SJCRH30 (cell line): ENCODE measurements around the gene LNX1. TPM values are rescaled to one million over a fixed set of nuclear protein-coding genes. Genes with fewer than 3 reads are reported as not detected.

ENCODE experiments used
- DNase-seq, 2 experiments: peaks; one replicate each; pipeline ENCODE4 v3.0.0-alpha.2; 2015 to 2020
- H3K27ac ChIP-seq: fragments of 250-450 bp; sonication (Bioruptor Pico); 2 replicates; pipeline ENCODE4 v1.5.1; 2020; ENCODE audit warnings: mild to moderate bottlenecking, moderate library complexity
- H3K27me3 ChIP-seq: fragments of 250-450 bp; sonication (Bioruptor Pico); 2 replicates; pipeline ENCODE4 v1.5.1; 2020; ENCODE audit warnings: mild to moderate bottlenecking, moderate library complexity
- H3K36me3 ChIP-seq: fragments of 250-450 bp; sonication (Bioruptor Pico); 2 replicates; pipeline ENCODE4 v1.5.1; 2020; ENCODE audit warnings: mild to moderate bottlenecking, moderate library complexity
- H3K4me1 ChIP-seq: fragments of 250-450 bp; sonication (Bioruptor Pico); 2 replicates; pipeline ENCODE4 v1.5.1; 2020; ENCODE audit warnings: mild to moderate bottlenecking, moderate library complexity
- H3K4me3 ChIP-seq: fragments of 250-450 bp; sonication (Bioruptor Pico); 2 replicates; pipeline ENCODE4 v1.5.1; 2020; ENCODE audit warnings: mild to moderate bottlenecking, moderate library complexity
- H3K9me3 ChIP-seq: fragments of 250-450 bp; sonication (Bioruptor Pico); replicated peaks from 2 replicates; pipeline ENCODE4 v1.5.1; 2020; ENCODE audit warnings: mild to moderate bottlenecking, moderate library complexity
- total RNA-seq: library from RNA; depleted of rRNA; stranded (reverse); fragments of >200 nt; shearing (Covaris generic); gene quantifications from 2 replicates; pipeline ENCODE4 v1.2.3, GENCODE V29; 2014

Gene LNX1
- total RNA-seq, 1 experiment from 2014 or later, result 3.4 TPM

DNA sequence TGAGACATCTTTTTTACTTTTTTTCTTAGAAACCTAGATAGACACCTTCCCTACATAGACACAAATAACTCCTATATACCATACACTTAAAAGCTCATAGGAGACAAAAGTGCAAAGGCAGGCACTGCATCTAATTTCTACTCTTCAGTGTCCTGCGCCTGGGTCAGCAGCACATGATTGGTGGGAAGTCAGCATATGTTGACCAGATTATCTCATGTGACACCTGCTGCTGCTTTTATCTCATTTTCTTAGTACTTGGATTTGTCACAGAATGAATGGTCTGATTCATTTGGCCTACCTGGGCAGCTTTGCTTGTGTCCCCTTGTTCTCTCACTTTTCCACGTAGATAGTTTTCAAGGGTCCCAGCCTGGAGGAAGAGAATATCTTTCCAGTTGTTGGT, 24.9 kb upstream of the LNX1 start:
- Histone ChIP-seq H3K9me3 (no peaks in the 10 kb centered on the region), H3K36me3 (no peaks in the 10 kb centered on the region), H3K4me3 (no peak overlapping the region), H3K27me3 (no peaks in the 10 kb centered on the region), H3K27ac (no peak overlapping the region), H3K4me1 (no peaks in the 10 kb centered on the region)
- DNase-seq, result no peak

DNA sequence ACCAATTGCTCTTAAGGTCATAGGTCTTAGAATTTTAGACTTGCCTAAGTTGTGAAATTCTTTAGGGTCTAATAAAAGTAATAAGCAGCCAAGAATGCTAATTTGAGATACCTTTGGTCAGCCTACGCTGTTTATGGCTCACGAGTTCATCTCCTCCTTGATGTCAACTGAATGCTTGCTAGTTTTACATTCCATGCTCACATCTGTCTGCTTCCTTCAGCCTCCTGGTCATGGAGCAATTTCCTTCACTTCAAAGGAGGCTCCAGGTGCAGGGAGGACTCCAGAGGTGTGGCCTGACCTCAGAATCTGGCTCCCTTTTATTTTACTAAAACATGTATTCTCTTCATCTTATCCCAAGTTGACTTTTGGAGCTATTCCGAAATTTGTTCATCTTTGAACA, 23.3 kb upstream of the LNX1 start:
- H3K36me3 ChIP-seq, result no peaks in the 10 kb centered on the region
- no peaks in the 10 kb centered on the region for H3K27me3 ChIP-seq
- H3K4me1 ChIP-seq, result no peaks in the 10 kb centered on the region; the same call in 1 of the 2 replicates
- no peaks in the 10 kb centered on the region for H3K9me3 ChIP-seq
- no peak for DNase-seq
- no peak overlapping the region for H3K4me3 ChIP-seq
- H3K27ac ChIP-seq, result no peak overlapping the region

DNA sequence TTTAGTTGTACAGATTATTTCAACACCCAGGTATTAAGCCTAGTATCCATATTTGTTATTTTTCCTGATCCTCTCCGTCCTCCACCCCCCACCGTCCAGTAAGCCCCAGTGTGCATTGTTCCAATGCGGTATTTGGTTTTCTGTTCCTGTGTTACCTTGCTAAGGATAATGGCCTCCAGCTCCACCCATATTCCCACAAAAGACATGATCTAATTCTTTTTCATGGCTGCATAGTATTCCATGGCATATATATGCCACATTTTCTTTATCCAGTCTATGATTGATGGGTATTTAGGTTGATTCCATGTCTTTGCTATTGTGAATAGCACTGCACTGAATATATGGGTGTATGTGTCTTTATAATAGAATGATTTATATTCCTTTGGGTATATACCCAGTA, 22.1 kb upstream of the LNX1 start:
- H3K4me1 ChIP-seq, result no peaks in the 10 kb centered on the region; the same call in 1 of the 2 replicates
- H3K4me3 ChIP-seq, result no peak overlapping the region
- no peak for DNase-seq
- 0 out of 2 replicates have a peak, but pooled peaks cover 4% of the 10 kb centered on the region for H3K9me3 ChIP-seq
- H3K27ac ChIP-seq, result no peak overlapping the region
- H3K27me3 ChIP-seq, result no peaks in the 10 kb centered on the region
- H3K36me3 ChIP-seq, result no peaks in the 10 kb centered on the region

DNA sequence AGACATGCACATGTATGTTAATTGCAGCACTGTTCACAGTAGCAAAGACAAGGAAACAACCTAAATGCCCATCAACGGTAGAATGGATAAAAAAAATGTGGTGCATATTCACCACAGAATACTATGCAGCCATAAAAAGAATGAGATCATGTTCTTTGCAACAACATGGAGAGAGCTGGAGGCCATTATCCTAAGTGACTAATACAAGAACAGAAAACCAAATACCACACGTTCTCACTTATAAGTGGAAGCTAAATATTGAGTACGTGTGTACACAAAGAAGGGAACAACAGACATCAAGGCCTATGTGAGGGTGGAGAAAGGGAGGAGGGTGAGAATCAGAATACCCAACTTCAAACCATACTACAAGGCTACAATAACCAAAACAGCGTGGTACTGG, 17.4 kb upstream of the LNX1 start:
- Histone ChIP-seq H3K4me3 (no peak overlapping the region), H3K4me1 (no peaks in the 10 kb centered on the region; the same call in 1 of the 2 replicates), H3K36me3 (no peaks in the 10 kb centered on the region), H3K27ac (no peak overlapping the region), H3K27me3 (no peaks in the 10 kb centered on the region), H3K9me3 (0 out of 2 replicates have a peak, but pooled peaks cover 7% of the 10 kb centered on the region)
- DNase-seq, result no peak

DNA sequence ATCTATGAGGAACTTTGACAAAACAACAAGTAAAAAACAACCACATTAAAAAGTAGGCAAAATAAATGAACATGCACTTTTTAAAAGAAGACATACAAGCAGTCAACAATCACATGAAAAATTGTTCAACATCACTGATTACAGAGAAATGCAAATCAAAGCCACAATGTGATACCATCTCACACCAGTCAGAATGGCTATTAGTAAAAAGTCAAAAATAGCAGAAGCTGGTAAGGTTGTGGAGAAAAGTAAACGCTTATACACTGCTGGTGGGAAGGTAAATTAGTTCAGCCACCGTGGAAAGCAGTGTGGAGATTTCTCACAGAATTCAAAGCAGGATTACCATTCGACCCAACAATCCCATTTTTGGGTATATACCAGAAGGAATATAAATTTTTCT, 17.0 kb upstream of the LNX1 start:
- DNase-seq, result no peak
- H3K4me1 ChIP-seq, result no peaks in the 10 kb centered on the region; the same call in 1 of the 2 replicates

DNA sequence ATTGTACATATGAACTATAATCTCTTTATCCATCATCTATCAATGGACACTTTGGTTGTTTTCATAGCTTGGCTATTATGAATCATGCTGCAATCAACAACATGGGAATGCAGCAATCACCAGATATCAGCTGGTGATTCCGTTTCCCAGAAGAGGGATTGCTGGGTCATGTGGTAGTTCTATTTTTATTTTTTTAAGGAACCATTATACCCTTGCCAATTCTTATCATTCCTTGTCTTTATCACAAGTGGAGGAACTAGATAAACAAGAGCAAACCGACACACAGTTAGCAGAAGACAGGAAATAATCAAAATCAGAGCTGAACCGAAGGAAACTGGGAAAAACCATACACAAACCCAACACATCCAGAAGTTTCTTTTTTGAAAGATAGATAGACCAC, 14.5 kb upstream of the LNX1 start:
- H3K36me3 ChIP-seq, result no peaks in the 10 kb centered on the region
- H3K4me1 ChIP-seq, result peaks cover 13% of the 10 kb centered on the region
- H3K9me3 ChIP-seq, result 0 out of 2 replicates have a peak, but pooled peaks cover 7% of the 10 kb centered on the region
- no peak overlapping the region for H3K4me3 ChIP-seq
- H3K27me3 ChIP-seq, result no peaks in the 10 kb centered on the region
- no peak overlapping the region for H3K27ac ChIP-seq
- DNase-seq, result no peak

More for the DNA sequence above, 17.0 kb upstream of the LNX1 start:
- no peak overlapping the region for H3K27ac ChIP-seq
- no peaks in the 10 kb centered on the region for H3K36me3 ChIP-seq
- H3K27me3 ChIP-seq, result no peaks in the 10 kb centered on the region
- H3K9me3 ChIP-seq, result 0 out of 2 replicates have a peak, but pooled peaks cover 7% of the 10 kb centered on the region
- no peak overlapping the region for H3K4me3 ChIP-seq

DNA sequence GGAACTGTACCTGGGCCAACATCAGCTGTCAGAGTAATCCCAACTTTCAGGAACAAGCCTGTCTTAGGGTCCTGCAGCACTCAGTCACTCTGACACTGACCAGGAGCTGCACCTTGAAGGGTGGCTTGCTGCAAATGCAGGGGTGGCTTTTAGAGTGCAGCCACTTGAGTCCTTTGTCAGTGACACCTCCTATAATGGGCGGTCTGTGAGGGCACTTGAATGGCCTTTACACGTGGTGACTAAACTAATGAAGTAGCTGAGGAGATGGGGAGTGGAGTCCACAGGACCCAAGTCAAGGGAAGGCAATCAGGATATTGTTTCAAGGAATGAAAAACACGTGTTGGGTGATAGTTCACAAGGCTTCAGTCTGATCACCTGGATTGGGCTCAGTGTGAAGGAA, 11.1 kb upstream of the LNX1 start:
- Histone ChIP-seq H3K4me1 (peaks cover 13% of the 10 kb centered on the region), H3K9me3 (0 out of 2 replicates have a peak, but pooled peaks cover 2% of the 10 kb centered on the region), H3K27me3 (no peaks in the 10 kb centered on the region), H3K4me3 (no peak overlapping the region), H3K27ac (no peak overlapping the region), H3K36me3 (no peaks in the 10 kb centered on the region)
- DNase-seq, result no peak

DNA sequence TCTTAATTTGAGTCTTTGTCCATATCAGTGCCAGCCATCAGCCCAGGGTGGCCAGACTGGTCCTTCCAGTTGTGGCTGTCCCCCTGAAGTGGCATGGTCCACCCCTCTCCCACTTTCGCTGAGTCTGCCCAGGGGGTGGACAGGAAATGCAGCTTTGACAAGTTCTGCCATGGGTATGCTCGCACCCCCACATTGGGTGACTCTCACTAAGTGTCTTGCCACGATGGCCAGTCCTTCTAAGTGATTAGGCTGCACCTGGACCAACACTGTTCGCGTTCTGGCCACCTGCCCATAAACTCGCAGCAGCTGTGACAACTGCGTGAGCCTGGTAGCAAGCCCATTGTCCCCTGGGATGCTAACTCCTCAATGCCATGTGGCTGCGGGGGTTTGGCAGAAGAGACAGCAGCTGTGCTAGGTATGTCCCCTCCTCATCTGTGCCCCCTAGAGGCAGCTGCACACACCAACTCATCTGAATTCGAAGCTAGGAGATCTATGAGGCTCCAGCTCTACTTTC, 10.0 kb upstream of the LNX1 start:
- H3K4me1 ChIP-seq, result peaks cover 13% of the 10 kb centered on the region
- H3K9me3 ChIP-seq, result 0 out of 2 replicates have a peak, but pooled peaks cover 2% of the 10 kb centered on the region
- H3K27me3 ChIP-seq, result no peaks in the 10 kb centered on the region
- H3K4me3 ChIP-seq, result no peak overlapping the region
- no peaks in the 10 kb centered on the region for H3K36me3 ChIP-seq
- peak; percentile 97 to 99 for DNase-seq
- no peak overlapping the region for H3K27ac ChIP-seq

DNA sequence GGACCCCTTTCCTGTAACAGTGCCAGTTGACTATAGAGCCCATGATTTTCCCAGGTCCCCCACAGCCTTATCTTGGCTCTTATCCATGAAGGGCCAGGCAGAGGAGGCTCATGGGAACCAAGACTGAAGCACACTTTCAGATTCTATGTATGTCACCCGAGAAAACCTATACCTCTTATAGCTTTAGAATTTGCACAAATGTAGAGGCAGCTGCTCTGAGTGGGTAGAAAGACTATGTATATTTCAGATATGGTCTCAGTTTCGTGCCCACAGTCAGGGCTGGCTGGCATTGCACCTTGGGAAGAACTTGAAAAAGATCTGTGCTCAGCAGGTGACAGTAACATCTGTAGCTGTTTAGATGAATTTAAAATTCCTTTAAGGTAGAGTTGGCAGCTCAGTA, 8.3 kb upstream of the LNX1 start:
- Histone ChIP-seq H3K4me3 (no peak overlapping the region), H3K27ac (no peak overlapping the region)

DNA sequence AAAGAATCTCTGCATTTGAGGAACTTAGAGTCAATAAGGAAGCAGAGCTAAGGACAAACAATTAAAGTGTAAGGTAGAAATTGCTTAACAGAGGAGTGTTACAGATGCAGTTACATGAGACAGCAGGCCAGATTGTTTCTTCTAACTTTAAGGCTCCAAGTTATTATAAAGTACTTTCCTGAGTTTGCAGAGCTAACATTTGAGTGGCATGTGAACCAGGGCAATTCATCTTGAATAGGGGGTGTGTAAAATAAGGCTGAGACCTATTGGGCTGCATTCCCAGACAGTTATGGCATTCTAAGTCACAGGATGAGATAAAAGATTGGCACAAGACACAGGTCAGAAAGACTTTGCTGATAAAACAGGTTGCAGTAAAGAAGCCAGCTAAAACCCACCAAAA, 7.6 kb upstream of the LNX1 start:
- peaks cover 13% of the 10 kb centered on the region for H3K4me1 ChIP-seq
- no peak overlapping the region for H3K4me3 ChIP-seq
- no peak for DNase-seq
- H3K27ac ChIP-seq, result no peak overlapping the region
- no peaks in the 10 kb centered on the region for H3K27me3 ChIP-seq
- 0 out of 2 replicates have a peak, but pooled peaks cover under 1% of the 10 kb centered on the region for H3K9me3 ChIP-seq
- H3K36me3 ChIP-seq, result no peaks in the 10 kb centered on the region

More for the DNA sequence above, 8.3 kb upstream of the LNX1 start:
- H3K36me3 ChIP-seq, result no peaks in the 10 kb centered on the region
- no peak for DNase-seq
- no peaks in the 10 kb centered on the region for H3K27me3 ChIP-seq
- H3K4me1 ChIP-seq, result peaks cover 13% of the 10 kb centered on the region
- 0 out of 2 replicates have a peak, but pooled peaks cover 2% of the 10 kb centered on the region for H3K9me3 ChIP-seq

DNA sequence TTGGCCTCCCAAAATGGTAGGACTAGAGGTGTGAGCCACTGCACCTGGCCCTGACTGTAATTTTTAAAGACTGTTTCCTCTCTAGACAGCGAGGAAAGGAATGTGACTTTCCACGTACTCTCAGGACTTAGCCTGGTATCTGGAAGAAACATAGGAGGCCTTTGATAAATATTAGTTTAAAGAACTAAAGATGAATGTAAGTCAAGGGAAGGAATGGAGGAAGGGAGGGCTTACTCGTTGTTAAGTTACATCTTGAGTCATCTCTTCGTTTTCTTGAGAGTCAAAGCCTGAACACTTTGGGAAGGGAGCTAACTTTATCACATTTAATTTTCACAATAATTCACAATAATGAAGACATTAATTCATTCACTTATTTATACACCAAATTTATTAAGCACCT, 7.2 kb upstream of the LNX1 start:
- H3K27ac ChIP-seq, result no peak overlapping the region
- no peaks in the 10 kb centered on the region for H3K9me3 ChIP-seq
- H3K4me3 ChIP-seq, result no peak overlapping the region
- H3K36me3 ChIP-seq, result no peaks in the 10 kb centered on the region
- no peak for DNase-seq
- peaks cover 13% of the 10 kb centered on the region for H3K4me1 ChIP-seq
- no peaks in the 10 kb centered on the region for H3K27me3 ChIP-seq

DNA sequence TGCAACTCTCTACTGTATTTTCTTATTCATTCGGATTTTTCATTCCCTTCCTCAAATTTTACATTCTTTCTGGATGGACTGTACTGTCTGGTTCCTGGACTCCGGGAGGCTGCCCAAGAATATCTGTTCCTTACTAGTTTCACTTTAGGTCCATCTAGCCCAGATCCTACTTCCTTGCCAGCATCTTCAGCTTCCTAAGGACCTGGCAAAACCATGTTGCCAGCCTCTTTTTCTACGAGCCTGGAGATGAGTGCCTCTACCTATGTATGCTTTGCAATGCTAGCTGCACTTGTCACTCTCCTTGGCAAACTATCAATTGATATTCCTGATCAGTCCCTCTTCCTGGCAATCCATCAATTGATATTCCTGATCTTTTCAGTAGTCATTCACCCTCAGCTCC, 5.6 kb upstream of the LNX1 start:
- peaks cover 16% of the 10 kb centered on the region for H3K4me1 ChIP-seq
- H3K27ac ChIP-seq, result no peak overlapping the region
- no peaks in the 10 kb centered on the region for H3K36me3 ChIP-seq
- no peak for DNase-seq
- no peaks in the 10 kb centered on the region for H3K9me3 ChIP-seq
- no peaks in the 10 kb centered on the region for H3K27me3 ChIP-seq
- H3K4me3 ChIP-seq, result no peak overlapping the region

DNA sequence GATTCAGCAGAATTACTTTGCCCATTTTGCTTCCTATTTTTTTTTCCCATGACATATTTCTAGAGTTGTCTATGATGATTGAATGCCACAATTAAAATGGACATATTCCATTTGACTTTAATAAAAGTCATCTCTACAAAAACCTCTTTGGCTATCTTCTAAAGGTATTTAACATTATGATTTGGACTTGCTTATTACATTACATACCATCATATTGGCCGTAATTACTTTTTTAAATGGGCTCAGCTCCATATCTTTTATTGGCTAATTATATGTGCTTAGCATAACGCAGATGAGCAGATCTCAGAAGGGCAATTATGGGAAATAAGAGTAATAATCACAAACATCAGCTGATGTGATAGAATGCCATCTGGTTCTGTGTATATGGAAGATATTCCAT, 4.5 kb upstream of the LNX1 start:
- Histone ChIP-seq H3K27ac (no peak overlapping the region), H3K9me3 (no peaks in the 10 kb centered on the region), H3K27me3 (no peaks in the 10 kb centered on the region), H3K36me3 (no peaks in the 10 kb centered on the region), H3K4me3 (no peak overlapping the region), H3K4me1 (peaks cover 8% of the 10 kb centered on the region)
- no peak for DNase-seq

DNA sequence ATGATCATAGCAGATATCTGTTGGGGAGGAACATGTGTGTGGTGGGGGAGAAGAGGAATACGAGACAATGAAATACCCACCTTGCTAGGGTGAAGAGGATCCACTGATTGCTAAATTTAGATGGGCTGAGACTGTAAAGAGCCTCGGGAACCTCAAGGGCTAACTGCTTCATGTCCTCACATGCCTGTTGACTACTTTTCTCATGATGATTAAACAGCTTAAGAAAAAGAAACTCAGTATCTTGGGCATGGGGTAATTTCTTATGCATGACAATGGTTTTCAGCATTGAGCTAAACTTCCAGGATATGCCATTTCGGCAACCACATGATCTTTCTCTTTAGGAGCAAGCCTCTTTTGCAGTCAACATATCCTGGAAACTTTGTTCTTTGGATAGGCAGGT, 3.9 kb upstream of the LNX1 start:
- Histone ChIP-seq H3K9me3 (no peaks in the 10 kb centered on the region), H3K4me1 (peaks cover 8% of the 10 kb centered on the region), H3K4me3 (no peak overlapping the region), H3K27ac (no peak overlapping the region), H3K36me3 (no peaks in the 10 kb centered on the region), H3K27me3 (no peaks in the 10 kb centered on the region)
- no peak for DNase-seq

DNA sequence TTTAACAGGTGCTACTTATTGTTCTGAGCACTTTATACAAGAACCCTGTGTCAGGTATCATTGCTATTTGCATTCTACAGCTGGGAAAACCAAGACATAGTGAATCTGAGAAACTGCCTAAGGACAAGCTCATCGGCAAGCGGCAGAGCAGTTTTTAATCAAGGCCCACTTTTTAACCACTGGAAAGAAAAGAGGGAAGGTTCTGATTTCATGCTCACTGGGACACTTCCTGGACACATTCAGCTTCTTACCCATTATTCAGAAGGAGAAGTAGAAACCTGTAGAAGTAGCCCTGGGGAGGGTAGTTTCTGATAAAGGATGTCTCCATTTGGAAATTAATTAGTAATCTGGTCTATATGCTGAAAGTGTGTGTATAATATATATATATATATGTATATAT, 2.5 kb upstream of the LNX1 start:
- Histone ChIP-seq H3K4me1 (peaks cover 8% of the 10 kb centered on the region), H3K4me3 (no peak overlapping the region), H3K27ac (no peak overlapping the region), H3K9me3 (no peaks in the 10 kb centered on the region), H3K27me3 (no peaks in the 10 kb centered on the region), H3K36me3 (no peaks in the 10 kb centered on the region)
- no peak for DNase-seq
